ENCODE measurements around the gene TMEM9. TPM values are rescaled to one million over a fixed set of nuclear protein-coding genes. Genes with fewer than 3 reads are reported as not detected.
A peak's percentile ranks its signal among the peaks of the same experiment; 100 is the strongest.

TMEM9 gene
- total RNA-seq, 2 experiments from 2014 or later = 28.2 to 29.8 TPM

DNA sequence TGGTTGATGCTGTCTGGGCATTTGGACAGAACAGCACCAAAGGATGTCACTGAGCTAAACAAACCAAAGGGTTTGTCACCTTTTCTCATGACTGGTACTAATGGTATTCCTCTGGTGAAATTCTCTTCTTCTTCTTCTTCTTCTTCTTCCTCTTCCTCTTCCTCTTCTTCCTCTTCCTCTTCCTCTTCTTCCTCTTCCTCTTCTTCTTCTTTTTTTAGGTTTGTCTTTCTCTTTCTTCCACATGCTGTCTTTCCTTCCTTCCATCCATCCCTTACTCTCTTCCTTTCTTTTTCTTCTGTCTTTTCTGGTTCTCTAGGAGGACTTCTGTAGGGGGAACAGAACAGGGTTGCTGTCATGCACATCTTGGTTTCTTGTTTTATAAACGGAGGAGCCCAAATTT is 27.0 kb upstream of the TMEM9 start:
- H3K4me3 Mint-ChIP-seq = no peak overlapping the region
- no peak overlapping the region for H3K27ac Mint-ChIP-seq
- H3K36me3 Mint-ChIP-seq = peaks cover 2% of the 10 kb centered on the region
- no peaks in the 10 kb centered on the region for H3K9me3 Mint-ChIP-seq
- peaks cover 18% of the 10 kb centered on the region for H3K27me3 Mint-ChIP-seq
- no peak for DNase-seq
- H3K4me1 Mint-ChIP-seq = no peaks in the 10 kb centered on the region

DNA sequence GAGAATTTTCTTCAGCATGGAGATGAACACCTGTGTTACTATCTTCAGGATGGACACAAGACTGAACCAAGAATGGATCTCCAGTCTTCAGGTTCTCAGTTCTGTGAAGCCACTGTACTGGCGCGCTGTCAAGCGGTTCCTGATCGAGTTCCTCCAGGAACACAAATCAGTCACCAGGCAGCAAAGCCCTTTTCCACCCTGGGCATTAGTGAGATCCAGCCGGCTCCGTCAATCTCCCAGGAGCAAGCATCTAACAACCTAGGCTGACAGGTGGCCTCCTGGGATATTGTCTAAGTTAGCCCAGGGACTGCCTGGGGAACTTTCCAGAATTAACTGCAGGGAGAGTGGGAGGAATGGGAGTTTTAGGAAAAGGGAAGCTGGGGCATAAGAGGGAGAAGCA is 26.6 kb upstream of the TMEM9 start:
- DNase-seq = no peak
- Mint-ChIP-seq H3K36me3 (peaks cover 2% of the 10 kb centered on the region), H3K4me3 (no peak overlapping the region), H3K9me3 (no peaks in the 10 kb centered on the region), H3K27ac (no peak overlapping the region), H3K4me1 (no peaks in the 10 kb centered on the region), H3K27me3 (peaks cover 18% of the 10 kb centered on the region)

DNA sequence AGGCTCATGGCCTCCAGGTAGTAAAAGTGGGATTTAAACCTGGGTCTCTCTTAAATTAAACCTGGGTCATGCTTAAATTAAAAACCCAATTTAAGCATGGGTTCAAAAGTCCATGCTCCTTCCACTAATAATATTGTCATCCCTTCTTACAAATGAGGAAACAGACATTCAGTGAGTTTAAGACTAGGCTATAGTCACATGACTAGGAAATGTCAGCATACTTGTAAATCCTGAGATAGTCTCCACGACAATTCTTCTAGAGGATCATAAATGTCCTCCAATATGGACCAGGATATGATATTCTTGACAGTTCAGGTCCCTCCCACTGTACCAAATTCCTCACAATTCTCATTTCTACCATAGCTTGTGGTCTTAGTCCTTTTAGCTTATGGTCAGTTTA is 25.9 kb upstream of the TMEM9 start:
- no peak overlapping the region for H3K4me3 Mint-ChIP-seq
- H3K4me1 Mint-ChIP-seq = no peaks in the 10 kb centered on the region
- peaks cover 2% of the 10 kb centered on the region for H3K36me3 Mint-ChIP-seq
- no peak overlapping the region for H3K27ac Mint-ChIP-seq
- H3K27me3 Mint-ChIP-seq = peaks cover 18% of the 10 kb centered on the region
- no peaks in the 10 kb centered on the region for H3K9me3 Mint-ChIP-seq
- DNase-seq = no peak

DNA sequence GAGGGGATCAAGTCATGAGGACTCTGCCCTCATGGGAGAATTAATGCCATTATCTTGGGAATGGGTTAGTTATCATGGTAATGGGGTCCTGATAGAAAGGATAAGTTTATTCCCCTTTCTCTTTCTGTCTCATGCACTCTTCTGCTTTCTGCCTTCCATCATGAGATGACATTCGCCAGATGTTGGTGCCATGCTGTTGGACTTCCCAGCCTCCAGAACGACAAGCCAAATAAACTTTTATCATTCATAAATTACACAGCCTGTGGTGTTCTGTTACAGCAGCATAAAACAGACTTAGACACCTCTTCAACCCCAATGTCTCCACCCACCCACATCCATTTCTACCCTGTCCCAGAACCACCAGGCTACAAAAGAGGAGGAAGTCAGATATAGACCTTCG is 24.4 kb upstream of the TMEM9 start:
- peaks cover 2% of the 10 kb centered on the region for H3K36me3 Mint-ChIP-seq
- peaks cover 13% of the 10 kb centered on the region for H3K27me3 Mint-ChIP-seq
- no peak for DNase-seq
- no peaks in the 10 kb centered on the region for H3K4me1 Mint-ChIP-seq
- no peak overlapping the region for H3K4me3 Mint-ChIP-seq
- H3K27ac Mint-ChIP-seq = no peak overlapping the region
- no peaks in the 10 kb centered on the region for H3K9me3 Mint-ChIP-seq

DNA sequence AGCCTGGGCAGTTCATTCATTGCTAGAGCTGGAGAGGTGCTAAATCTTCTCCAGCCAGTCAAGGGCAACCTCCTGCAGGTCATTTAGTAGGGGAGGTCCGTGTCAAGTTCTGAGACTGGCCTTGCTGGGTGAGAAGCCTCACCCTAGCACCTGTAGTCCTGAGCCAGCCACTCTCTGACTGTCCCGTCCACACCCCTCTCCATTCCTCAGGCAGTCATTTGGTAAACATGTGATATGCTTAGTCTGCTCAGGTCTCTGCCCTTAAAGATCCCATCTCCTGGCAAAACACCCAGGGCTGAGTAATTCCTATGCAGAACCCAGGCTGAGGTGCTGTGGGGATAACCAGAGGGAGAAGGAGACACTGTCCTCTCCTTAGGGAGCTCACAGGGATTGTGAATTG is 22.7 kb upstream of the TMEM9 start:
- peaks cover 16% of the 10 kb centered on the region for H3K27me3 Mint-ChIP-seq
- peaks cover 2% of the 10 kb centered on the region for H3K36me3 Mint-ChIP-seq
- no peak for DNase-seq
- H3K4me1 Mint-ChIP-seq = no peaks in the 10 kb centered on the region
- no peak overlapping the region for H3K27ac Mint-ChIP-seq
- no peak overlapping the region for H3K4me3 Mint-ChIP-seq
- H3K9me3 Mint-ChIP-seq = no peaks in the 10 kb centered on the region

DNA sequence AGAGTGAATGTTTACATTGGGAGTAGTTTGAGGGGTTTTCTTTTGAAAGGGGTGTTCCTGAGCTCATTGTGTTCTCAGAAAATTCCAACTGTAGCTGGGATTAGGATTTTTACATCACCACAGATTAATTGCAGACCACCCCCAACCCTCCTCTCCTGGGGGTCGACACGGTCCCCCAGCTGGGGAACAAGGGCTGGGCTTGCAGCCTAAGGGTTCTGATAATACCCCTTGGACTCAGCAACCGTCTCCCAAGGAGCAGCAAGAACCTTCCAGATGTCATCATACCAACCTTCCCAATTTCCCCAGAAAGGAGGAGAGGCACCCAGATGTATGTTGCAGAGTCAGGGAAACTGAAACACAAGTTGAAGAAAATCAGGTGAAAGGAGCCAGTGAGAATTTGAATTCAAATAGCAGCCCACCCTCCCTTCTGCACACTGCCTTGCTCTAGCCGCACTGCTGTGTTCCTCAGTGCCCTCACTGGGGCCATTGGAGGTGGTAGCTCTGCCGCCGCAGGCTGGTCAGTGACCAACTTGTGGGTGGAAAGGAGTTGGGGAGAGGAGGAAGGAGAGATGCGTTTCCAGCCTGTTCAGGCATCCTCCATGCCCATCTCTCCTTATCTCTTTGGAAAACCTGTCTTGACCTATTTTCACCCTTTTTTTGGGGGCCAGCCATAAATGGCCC is 21.7 kb upstream of the TMEM9 start:
- peaks cover 2% of the 10 kb centered on the region for H3K36me3 Mint-ChIP-seq
- H3K9me3 Mint-ChIP-seq = no peaks in the 10 kb centered on the region
- peaks cover 21% of the 10 kb centered on the region for H3K27me3 Mint-ChIP-seq
- H3K27ac Mint-ChIP-seq = no peak overlapping the region
- DNase-seq = no peak
- H3K4me1 Mint-ChIP-seq = peaks cover 6% of the 10 kb centered on the region
- no peak overlapping the region for H3K4me3 Mint-ChIP-seq

DNA sequence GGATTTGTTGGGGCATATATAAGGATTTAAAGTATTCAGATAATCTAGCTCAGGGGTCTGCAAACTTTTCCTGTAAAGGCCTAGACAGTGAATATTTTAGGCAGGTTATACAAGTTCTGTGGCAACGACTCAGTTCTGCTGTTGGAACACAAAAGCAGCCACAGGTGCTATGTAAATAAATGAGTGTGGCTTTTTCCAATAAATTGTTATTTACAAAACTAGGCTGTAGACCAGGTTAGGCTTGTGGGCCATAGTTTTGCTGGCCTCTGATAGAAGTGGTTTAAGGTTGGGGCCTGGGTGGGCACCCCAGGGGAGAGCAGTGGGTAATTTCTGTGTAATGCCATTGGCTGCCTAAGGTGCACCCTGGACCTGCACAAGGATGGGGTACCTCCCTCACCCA is 19.5 kb upstream of the TMEM9 start:
- Mint-ChIP-seq H3K27ac (no peak overlapping the region), H3K4me3 (no peak overlapping the region)
- no peak for DNase-seq

DNA sequence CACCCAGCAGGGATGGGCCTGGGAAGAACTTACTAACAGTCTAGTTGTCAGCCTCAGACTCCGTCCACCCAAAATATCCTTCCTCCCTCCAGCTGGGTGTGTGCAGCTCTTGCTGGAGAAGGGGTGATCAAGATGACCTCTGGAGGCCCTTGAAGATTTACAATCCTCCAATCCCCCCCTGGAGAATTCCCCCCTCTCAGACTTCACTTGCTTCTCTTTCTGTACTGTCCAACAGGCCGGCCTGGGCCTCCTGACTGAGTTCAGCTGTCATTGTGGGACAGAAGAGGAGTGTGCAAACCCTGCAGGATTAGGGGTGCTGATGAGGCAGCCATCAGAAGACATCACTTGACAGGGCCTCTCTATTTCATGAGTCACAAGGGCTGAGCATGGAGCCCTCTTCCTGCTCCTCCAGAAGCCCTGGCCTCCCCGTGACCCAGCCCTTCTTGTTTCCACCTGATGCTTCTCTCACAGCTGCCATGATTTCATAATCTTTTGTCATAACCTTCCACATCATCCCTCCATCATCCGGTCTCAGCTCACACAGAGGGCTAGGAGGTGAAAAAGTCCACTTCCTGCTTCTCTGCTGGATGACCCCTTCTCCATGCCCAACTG is 18.8 kb upstream of the TMEM9 start:
- DNase-seq = no peak
- H3K27ac Mint-ChIP-seq = no peak overlapping the region
- no peak overlapping the region for H3K4me3 Mint-ChIP-seq
- peaks cover 14% of the 10 kb centered on the region for H3K4me1 Mint-ChIP-seq
- H3K9me3 Mint-ChIP-seq = no peaks in the 10 kb centered on the region
- H3K36me3 Mint-ChIP-seq = no peaks in the 10 kb centered on the region
- peaks cover 15% of the 10 kb centered on the region for H3K27me3 Mint-ChIP-seq

More for the DNA sequence above, 19.5 kb upstream of the TMEM9 start:
- H3K4me1 Mint-ChIP-seq = peaks cover 14% of the 10 kb centered on the region
- H3K27me3 Mint-ChIP-seq = peaks cover 19% of the 10 kb centered on the region
- peaks cover 2% of the 10 kb centered on the region for H3K36me3 Mint-ChIP-seq
- H3K9me3 Mint-ChIP-seq = no peaks in the 10 kb centered on the region

DNA sequence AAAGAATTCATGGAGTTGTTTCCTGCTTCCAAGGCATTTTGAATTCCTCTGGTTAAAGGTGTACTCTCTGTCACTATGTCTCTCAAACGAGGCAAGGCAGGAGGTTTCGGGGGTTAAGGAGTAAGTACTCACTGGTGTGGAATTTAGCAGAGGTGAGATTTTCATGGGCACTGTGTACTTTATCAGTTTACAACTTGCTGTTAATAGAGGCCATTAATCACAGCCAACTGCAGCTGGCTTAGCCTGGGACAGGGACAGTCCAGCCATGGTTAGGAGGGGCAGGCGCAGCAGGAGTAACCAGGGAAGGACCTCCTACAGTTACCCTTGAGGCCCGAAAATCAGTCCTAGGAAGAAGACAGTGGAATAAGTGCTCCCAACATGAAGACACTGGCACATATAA is 18.1 kb upstream of the TMEM9 start:
- Mint-ChIP-seq H3K36me3 (no peaks in the 10 kb centered on the region), H3K4me3 (no peak overlapping the region), H3K27me3 (peaks cover 11% of the 10 kb centered on the region), H3K4me1 (peaks cover 14% of the 10 kb centered on the region), H3K27ac (no peak overlapping the region), H3K9me3 (no peaks in the 10 kb centered on the region)
- no peak for DNase-seq

DNA sequence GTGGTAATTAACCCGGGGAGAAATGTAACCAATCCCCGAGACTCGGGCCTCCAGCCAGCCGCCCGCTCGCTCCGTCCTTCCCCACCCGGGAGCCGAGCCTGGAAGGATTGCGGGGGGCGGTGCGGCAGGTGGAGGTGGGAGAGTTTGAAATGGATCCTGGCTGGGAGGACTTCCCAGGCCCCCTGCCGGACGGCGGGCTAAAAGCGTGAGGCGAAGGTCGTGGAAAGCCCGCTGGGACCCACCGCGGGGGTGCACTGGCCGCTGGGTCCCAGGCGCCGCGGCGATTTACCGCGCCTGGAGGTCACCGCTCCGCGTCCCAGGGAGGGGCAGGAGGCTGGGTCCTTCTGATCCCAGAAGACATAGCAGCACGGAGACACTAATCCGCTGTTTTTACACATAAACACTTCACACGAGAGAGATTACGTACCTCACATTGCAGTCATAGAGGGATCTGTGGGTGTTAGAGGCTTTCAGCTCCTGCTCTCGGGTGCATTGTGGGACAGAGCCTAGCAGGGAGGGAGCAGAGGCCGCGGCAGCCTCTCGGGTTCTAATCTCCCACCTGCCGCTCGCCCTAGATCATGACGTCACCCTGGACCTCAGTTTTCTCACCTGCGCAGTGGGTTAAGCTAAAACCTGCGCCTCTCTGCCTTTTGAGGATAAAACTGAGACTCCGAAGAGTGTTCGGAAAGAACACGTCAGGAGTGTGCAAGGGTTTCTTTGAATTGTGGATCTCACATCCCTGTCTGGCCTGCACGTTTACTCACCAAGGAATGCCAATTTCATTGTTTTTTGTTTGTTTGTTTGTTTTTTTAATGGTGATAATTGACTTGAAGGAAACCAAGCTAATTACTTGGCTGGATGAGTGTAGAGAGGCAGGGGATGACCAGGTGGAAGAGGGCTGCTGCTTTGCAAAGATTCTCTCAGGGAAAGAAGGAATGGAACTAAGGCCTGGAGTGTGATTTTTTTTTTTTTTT is 17.1 kb upstream of the TMEM9 start:
- Mint-ChIP-seq H3K27me3 (peaks cover 8% of the 10 kb centered on the region), H3K4me1 (peaks cover 14% of the 10 kb centered on the region), H3K27ac (peak overlapping the region; percentile 83), H3K36me3 (no peaks in the 10 kb centered on the region), H3K4me3 (peak overlapping the region; percentile 79), H3K9me3 (no peaks in the 10 kb centered on the region)
- peak; percentile 71 for DNase-seq

DNA sequence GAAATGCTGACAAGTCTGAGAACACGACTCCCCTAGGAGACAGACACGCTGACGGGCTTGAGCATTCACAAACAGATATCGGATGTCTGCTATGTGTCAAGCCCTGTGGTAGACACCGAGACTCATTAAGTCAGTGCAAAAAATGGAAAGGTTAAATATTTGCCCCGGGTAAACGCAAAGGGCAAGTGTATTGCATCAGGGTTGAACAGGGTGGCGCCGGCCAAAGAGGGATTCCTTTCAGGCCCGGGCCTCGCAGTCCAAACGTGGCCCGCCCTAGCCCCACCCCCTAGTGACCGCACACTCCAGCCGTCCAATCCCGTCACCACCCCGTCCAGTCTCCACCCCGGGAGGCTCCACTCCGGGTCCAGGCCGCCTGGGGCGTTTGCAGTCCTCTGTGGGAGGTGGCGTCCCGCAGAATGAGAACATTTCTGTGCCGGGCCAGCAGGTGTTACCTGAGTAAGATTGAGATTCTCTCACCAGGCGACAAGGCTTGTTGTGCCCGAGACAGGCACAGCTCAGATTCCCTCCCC is 16.3 kb upstream of the TMEM9 start:
- H3K27ac Mint-ChIP-seq = peak overlapping the region; percentile 83
- H3K36me3 Mint-ChIP-seq = no peaks in the 10 kb centered on the region
- peaks cover 14% of the 10 kb centered on the region for H3K4me1 Mint-ChIP-seq
- peaks cover 8% of the 10 kb centered on the region for H3K27me3 Mint-ChIP-seq
- no peaks in the 10 kb centered on the region for H3K9me3 Mint-ChIP-seq
- peak overlapping the region; percentile 79 for H3K4me3 Mint-ChIP-seq
- DNase-seq = peak; percentile 88

DNA sequence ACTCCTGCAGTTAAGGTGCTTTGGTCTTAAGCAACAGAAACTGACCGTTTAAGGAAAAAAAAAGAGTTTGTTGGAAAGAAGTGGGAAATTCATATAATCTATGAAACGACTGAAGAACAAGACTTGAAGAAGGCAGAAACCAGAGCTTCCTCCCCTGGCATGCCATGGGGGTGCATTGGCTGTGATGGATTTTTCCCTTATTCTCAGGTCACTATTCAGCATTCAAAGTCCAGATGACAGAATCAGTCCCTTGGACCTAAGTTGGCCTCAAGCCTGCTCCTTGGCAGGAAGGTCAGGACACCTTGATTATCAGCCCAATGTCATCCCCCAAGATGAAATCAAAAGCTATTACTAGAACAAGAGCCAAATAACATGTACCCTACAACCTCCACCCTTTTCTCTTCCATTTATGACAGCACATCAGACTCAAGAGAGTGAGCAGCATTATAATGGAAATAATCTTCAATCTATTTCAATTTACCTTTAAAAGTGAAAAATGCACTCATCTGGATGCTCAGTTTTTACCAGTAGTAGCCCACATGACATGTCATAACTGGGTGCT is 15.8 kb upstream of the TMEM9 start:
- no peak for DNase-seq
- Mint-ChIP-seq H3K4me3 (peak overlapping the region; percentile 79), H3K9me3 (no peaks in the 10 kb centered on the region), H3K27me3 (peaks cover 8% of the 10 kb centered on the region), H3K27ac (peak overlapping the region; percentile 83), H3K4me1 (peaks cover 14% of the 10 kb centered on the region), H3K36me3 (no peaks in the 10 kb centered on the region)

DNA sequence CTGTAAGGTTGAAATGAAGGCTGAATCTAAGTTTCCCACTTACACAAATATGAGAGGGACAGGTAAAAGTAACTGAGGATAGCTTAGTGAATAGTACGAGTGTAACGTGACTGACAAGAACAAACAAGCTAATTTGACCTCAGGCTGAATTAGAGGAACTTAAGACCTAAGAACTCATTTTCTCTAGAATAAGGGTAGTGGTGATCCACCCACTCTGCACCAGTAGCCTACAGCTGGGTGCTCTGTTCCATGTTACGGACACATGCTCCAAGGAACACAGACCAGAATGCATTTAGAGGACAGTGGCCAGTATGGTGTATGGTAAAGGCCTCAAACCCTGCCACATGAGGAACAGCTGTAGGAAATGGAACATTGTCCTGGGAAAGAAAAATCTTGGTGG is 14.9 kb upstream of the TMEM9 start:
- H3K27ac Mint-ChIP-seq = no peak overlapping the region
- H3K36me3 Mint-ChIP-seq = no peaks in the 10 kb centered on the region
- H3K27me3 Mint-ChIP-seq = peaks cover 8% of the 10 kb centered on the region
- H3K9me3 Mint-ChIP-seq = no peaks in the 10 kb centered on the region
- H3K4me3 Mint-ChIP-seq = no peak overlapping the region
- no peak for DNase-seq
- peaks cover 14% of the 10 kb centered on the region for H3K4me1 Mint-ChIP-seq

DNA sequence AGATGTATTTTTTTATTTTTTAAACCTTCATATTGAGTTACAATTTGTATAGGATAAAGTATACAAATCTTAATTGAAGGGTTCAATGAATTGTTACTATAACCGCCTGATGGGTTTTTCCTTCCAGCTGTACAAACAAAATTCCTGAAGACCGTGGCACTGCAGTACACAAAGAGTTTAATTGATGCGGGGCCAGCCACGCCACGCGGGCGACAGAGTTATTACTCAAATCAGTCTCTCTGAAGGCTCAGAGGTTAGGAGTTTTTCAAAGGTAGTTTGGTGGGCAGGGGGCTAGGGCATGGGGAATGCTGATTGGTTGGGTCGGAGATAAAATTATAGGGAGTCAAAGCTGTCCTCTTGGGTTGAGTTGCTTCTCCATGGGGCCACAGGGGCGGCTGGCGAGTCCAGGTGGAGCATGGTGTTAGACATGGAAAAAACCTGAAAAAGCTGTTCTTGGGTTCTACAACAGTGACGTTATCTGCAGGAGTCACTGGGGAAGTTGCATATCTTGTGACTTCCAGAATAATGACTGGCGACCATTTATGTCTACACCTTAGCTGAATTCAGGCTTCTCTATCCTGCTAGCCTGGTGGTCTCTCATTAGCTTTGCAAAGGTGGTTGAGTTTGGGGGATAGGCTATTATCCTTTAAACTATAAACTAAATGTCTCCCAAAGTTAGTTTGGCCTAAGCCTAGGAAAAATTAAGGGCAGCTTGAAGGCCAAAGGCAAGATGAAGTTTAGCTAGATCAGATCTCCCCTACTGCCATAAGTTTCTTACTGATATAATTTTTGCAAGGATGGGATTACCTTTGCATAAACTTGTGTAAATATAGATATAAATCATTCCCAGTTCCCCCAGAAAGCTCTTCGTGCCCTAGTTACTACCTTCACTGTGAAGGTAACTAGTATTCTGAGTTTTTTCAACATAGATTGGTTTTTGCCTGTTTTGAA is 13.0 kb upstream of the TMEM9 start:
- Mint-ChIP-seq H3K4me1 (peaks cover 14% of the 10 kb centered on the region), H3K36me3 (no peaks in the 10 kb centered on the region), H3K9me3 (no peaks in the 10 kb centered on the region), H3K4me3 (no peak overlapping the region), H3K27ac (no peak overlapping the region), H3K27me3 (peaks cover 5% of the 10 kb centered on the region)
- no peak for DNase-seq
